Panc1 (cell line): Measurements from ENCODE around the gene FAM114A2.

Experiments
- CTCF ChIP-seq: fragments of 450-650 bp; IDR thresholded peaks from 2 replicates; pipeline ENCODE4 v1.5.1; 2017; ENCODE audit warnings: mild to moderate bottlenecking
- POLR2AphosphoS5 ChIP-seq: IDR thresholded peaks from 2 replicates; pipeline ENCODE4 v1.6.1; 2012; ENCODE audit warnings: mild to moderate bottlenecking, low read depth, low read length, moderate library complexity

- no peak for TF ChIP-seq CTCF
- TF ChIP-seq POLR2AphosphoS5: no peak
Measured at GRCh38 chr5:153968761-153969562, 69.7 kb downstream of the FAM114A2 start.
